GM19023 (cell line): ENCODE measurements around the gene PSPC1.

ENCODE experiments used
- ATAC-seq: cut with Tn5 transposase; IDR thresholded peaks from one replicate; pipeline ENCODE4 v1.9.1; 2021; ENCODE audit warnings: mild to moderate bottlenecking, moderate library complexity; ENCODE audit not compliant: unreplicated experiment

PSPC1 gene

DNA sequence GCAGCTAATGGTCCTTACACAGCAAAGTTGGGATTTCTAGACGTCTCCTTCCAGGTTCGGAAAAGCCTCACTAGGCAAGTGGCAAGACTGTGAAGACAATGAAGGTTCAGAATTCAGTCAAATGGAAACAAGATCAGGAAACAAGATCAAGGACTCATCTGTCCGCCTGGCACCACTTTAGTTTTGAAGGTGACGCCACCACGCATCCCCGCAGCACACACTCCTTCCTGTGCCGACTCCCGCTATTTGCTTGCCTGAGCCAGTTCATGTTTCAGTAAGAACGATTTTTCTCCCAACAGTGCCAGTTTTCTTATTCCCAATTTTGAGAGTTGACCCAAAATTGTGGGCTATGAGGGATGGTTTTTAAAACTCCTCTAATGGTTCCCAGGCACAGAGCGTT is 107.8 kb downstream of the PSPC1 start:
- ATAC-seq, result no peak

DNA sequence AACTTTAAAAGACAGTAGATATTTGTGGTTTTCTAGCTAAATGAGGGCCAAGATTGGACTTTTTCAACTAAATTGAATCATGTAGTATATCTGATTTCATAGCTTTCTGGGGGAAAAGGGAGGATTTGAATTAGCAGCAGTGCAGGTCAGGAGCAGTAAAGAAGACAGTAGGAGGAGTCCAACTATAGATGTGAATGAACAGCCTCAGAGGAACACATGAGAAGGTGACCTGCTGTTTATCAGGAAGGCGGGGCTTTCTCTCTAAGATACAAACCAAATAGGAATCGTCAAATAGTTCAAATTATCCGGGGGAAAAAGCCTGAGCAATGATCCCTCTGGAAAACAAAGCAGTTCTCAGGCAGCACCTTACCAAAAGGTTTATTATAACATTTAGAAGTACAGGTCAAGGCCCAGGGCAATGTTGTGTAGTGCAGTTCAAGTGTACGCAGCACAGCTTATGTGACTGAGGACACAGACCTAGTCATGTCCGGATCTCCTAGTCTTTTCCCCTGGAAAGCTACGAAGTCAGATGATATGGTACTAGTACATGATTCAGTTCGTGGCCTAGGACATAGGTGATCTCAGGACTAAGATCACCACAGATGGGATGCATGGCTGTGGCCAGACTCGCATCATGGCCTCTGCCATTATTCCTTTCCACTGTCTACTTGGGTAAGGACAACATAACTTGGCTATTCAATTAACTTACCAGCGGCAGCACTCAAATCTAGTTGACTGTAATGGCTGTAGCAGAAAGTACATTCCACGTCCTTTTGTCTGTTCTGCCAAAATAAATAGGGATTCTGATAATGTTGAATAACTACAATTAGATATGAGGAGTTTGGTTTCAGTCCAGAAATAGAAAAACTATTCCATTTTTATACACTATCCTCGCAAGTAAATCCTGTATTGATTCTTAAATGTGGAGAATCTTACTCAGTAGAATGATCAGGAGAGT is 109.0 kb downstream of the PSPC1 start:
- no peak for ATAC-seq

DNA sequence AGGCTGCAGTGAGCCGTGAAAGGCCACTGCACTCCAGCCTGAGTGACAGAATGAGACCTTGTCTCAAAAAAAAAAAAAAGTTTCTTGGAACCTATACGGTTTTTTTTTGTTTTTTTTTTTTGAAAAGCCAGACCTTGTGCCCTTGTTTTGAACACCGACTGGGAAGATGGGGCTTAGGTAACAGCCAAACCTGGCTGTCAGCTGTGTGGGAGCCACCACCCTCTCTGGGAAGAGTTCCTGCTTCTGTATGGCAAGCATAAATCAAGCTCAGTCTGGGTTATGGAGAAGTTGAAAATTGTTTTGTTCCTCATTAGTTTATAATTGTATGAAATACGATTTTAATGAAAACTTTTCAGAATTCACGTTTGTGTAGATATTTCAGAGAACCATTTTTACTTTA is 109.8 kb downstream of the PSPC1 start:
- no peak for ATAC-seq

- no peak for ATAC-seq
Measured at GRCh38 chr13:19670147-19670546, 112.6 kb downstream of the PSPC1 start.

GRCh38 chr13:19668778-19669177 is 114.0 kb downstream of the PSPC1 start:
- no peak for ATAC-seq

DNA sequence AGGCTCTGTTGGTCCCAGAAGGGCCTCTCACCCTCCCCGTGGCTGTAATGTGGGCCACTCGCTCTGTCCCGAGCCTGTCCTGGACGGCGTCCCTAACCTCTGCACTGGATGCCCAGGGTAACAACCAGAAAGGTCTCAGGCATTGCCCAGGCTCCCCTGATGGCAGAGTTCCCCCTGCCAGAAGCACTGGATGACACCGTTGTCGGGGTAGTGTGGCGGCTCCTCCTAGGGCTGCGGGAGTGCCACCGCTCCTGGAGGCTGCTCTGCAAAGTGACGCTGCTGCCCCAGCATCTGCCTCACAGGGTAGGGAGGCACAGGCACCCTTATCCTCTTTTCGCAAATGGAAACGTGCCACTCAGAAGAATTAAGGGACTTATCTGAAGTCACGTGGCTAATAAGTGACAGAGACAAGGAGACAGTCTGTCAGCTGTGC is 117.3 kb downstream of the PSPC1 start:
- no peak for ATAC-seq

DNA sequence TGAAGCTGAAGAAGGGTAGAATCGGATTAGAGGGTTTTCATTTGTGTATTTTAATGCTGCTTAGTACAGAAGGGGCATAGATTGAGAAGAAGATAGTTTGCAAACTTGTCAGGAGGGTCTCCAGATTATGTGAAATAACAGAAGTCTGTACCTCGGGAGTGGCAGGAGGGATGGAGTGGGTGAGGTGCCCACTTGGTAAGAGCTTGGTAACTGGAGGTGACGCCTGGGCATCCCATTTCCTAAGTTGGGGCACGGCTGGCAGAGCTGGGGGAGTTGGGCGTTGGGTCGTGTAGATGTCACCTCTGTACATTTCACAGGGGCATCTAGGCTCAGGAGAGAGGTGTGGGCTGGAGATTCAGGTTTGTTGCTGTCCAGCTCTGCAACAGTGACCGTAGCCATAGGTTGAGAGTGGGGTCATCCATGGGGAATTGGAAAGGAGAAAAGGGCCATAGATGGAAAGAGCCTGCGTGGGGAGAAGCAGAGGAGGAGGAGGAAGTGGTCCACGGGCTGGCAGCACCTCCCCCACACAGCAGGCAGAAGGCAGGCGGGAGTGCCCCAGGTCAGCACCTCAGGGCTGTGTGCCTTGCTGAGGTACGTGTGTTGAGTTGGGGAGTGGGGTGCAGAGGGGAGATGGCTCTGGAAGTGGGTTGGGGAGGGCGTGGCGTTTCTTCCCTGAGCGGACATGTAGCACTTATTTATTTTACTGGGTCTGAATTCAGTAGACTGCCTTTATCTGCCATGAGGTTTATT is 118.1 kb downstream of the PSPC1 start:
- no peak for ATAC-seq

GRCh38 chr13:19663416-19663979 is 119.2 kb downstream of the PSPC1 start:
- no peak for ATAC-seq

GRCh38 chr13:19661561-19661960 is 121.2 kb downstream of the PSPC1 start:
- ATAC-seq, result no peak

DNA sequence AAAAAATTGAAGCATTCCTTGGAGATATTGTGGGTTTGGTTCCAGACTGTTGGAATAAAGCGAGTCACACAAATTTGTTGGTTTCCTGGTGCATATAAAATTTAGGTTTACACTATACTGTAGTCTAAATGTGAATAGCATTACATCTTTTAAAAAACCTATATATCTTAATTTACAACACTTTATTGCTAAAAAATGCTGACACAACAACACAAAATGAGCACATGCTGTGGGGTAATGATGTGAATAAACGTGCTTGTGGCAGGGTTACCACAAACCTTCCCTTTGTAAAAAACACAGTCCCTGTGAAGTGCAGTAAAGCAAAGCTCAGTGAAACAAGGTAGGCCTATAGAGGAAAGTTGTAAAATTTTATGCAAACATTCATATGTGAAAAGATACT is 121.6 kb downstream of the PSPC1 start:
- ATAC-seq, result no peak

DNA sequence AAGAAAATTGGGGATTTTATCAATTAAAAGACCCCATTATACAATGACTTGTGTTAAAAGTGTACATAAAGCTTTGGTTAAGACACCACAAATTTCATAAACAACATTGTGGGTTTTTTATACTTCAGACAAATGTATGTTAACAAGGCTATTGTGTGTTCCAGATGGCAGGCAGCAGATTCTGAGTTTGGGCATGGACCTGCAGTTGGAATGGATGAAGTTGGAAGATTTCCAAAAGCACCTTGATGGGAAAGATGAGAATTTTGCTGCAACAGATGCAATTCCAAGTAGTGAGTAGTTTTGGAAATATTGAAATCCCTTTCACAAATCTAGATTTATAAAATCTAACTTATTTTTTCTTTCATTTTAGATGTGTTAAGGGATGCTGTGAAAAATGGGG is 123.9 kb downstream of the PSPC1 start:
- no peak for ATAC-seq

- no peak for ATAC-seq
Measured at GRCh38 chr13:19657872-19658591, 124.7 kb downstream of the PSPC1 start.
